Activated T-cell treated with anti-CD3 and anti-CD28 coated beads, Interleukin-2, amount 50 U/mL, for 4 hours (primary cell): ENCODE data around the gene ORAI3. TPM values are rescaled to one million over a fixed set of nuclear protein-coding genes. Genes with fewer than 3 reads are reported as not detected.

Experiments
- total RNA-seq, 3 donors: library from RNA; stranded (reverse); gene quantifications; one replicate each; pipeline ENCODE4 v1.2.1, GENCODE V29; 2021

Gene ORAI3
- total RNA-seq, 3 donors from 2014 or later = 1.5 to 3.3 (median 2.8) TPM

Other genes with a start within 250 kb of the ORAI3 start
- 100 to 1,000 TPM in 1 of 3 donors, 10 to 100 TPM in 2; 86.3 to 100 (median 96.5) TPM for gene SRCAP, start 249.9 kb upstream of the ORAI3 start, total RNA-seq
- 10 to 100 TPM; 31.1 to 34.5 (median 31.9) TPM for gene PHKG2, start 200.6 kb upstream of the ORAI3 start, total RNA-seq
- 1 to 10 TPM; 2.8 to 4.7 (median 4.3) TPM for gene CFAP119, start 187.0 kb upstream of the ORAI3 start, total RNA-seq
- 100 to 1,000 TPM; 111 to 115 (median 113) TPM for gene RNF40, start 186.7 kb upstream of the ORAI3 start, total RNA-seq
- 1 to 10 TPM; 5.3 to 7.0 (median 7.0) TPM for gene ZNF629, start 161.9 kb upstream of the ORAI3 start, total RNA-seq
- gene BCL7C, start 55.0 kb upstream of the ORAI3 start, total RNA-seq = 10 to 100 TPM; 22.1 to 24.8 (median 23.7) TPM
- gene CTF1, start 52.5 kb upstream of the ORAI3 start, total RNA-seq = under 1 TPM; 0.18 to 0.33 (median 0.28) TPM
- gene FBXL19, start 25.5 kb upstream of the ORAI3 start, total RNA-seq = 10 to 100 TPM; 25.8 to 31.3 (median 30.8) TPM
- gene SETD1A, start 8.7 kb downstream of the ORAI3 start, total RNA-seq = 10 to 100 TPM; 39.3 to 49.0 (median 40.5) TPM
- gene HSD3B7, start 36.1 kb downstream of the ORAI3 start, total RNA-seq = 1 to 10 TPM; 1.2 to 2.0 (median 1.3) TPM
- under 1 TPM; 0.25 to 0.69 (median 0.43) TPM for gene STX1B, start 61.6 kb downstream of the ORAI3 start, total RNA-seq
- 10 to 100 TPM; 53.1 to 81.7 (median 63.8) TPM for gene STX4, start 84.5 kb downstream of the ORAI3 start, total RNA-seq
- 10 to 100 TPM; 18.1 to 19.4 (median 19.2) TPM for gene ZNF668, start 125.2 kb downstream of the ORAI3 start, total RNA-seq
- 10 to 100 TPM; 22.3 to 26.1 (median 22.7) TPM for gene ZNF646, start 125.4 kb downstream of the ORAI3 start, total RNA-seq
- gene PRSS53, start 139.9 kb downstream of the ORAI3 start, total RNA-seq = 1 to 10 TPM; 4.6 to 5.6 (median 4.9) TPM
- 10 to 100 TPM; 62.8 to 63.8 (median 63.5) TPM for gene VKORC1, start 145.7 kb downstream of the ORAI3 start, total RNA-seq
- 10 to 100 TPM; 41.9 to 46.5 (median 43.2) TPM for gene BCKDK, start 159.3 kb downstream of the ORAI3 start, total RNA-seq
- 10 to 100 TPM; 59.8 to 63.9 (median 61.9) TPM for gene KAT8, start 168.6 kb downstream of the ORAI3 start, total RNA-seq
- under 1 TPM; 0.11 to 0.58 (median 0.38) TPM for gene PRSS8, start 186.7 kb downstream of the ORAI3 start, total RNA-seq
- under 1 TPM in 2 of 3 donors, not detected in 1; 0.40 to 0.78 TPM for gene PRSS36, start 201.0 kb downstream of the ORAI3 start, total RNA-seq
- gene FUS, start 231.1 kb downstream of the ORAI3 start, total RNA-seq = 100 to 1,000 TPM; 783 to 850 (median 809) TPM